ENCODE measurements around the gene VIT.

Gene VIT

GRCh38 chr2:36754578-36754977 is 58.1 kb downstream of the VIT start:
- DNase-seq = no peak
- in situ Hi-C loops (cut with HindIII; ENCODE audit: low pct_ligation_motif_present, low sequenced_read_pairs) = no loop called here
- TF ChIP-seq, protein P1, sequence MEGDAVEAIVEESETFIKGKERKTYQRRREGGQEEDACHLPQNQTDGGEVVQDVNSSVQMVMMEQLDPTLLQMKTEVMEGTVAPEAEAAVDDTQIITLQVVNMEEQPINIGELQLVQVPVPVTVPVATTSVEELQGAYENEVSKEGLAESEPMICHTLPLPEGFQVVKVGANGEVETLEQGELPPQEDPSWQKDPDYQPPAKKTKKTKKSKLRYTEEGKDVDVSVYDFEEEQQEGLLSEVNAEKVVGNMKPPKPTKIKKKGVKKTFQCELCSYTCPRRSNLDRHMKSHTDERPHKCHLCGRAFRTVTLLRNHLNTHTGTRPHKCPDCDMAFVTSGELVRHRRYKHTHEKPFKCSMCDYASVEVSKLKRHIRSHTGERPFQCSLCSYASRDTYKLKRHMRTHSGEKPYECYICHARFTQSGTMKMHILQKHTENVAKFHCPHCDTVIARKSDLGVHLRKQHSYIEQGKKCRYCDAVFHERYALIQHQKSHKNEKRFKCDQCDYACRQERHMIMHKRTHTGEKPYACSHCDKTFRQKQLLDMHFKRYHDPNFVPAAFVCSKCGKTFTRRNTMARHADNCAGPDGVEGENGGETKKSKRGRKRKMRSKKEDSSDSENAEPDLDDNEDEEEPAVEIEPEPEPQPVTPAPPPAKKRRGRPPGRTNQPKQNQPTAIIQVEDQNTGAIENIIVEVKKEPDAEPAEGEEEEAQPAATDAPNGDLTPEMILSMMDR (IDR thresholded peaks at IDR 0.05; ENCODE audit: low read depth, low read length, missing control alignments) = no peak
- Histone ChIP-seq H3K36me3 (replicated peaks) (no peaks in the 10 kb centered on the region), H3K27ac (no peak overlapping the region), H3K4me3 (ENCODE audit: low read depth, low read length) (no peak overlapping the region), H3K27me3 (replicated peaks) (no peaks in the 10 kb centered on the region)

DNA sequence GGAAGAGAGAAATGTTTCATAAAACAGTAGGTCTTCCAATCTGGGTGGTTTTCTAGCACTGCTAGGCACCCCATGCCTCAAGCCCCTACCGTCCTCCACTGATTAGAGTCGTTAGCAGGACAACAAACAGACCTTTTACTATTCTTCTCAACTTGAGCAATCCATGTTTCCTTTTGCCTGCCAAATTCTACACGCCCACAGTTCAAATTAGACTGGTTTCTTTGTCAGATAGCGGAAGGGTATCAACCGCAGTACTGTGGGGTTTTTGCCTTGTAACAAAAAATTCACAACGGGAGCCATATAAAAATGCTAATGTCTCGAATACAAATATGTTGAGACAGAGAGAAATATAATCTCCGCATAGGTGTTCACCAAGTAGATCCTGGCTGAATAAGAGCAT is 59.9 kb downstream of the VIT start:
- no peak for DNase-seq
- Histone ChIP-seq H3K4me3 (ENCODE audit: low read depth, low read length) (no peak overlapping the region), H3K36me3 (replicated peaks) (no peaks in the 10 kb centered on the region), H3K27ac (no peak overlapping the region), H3K27me3 (replicated peaks) (no peaks in the 10 kb centered on the region)
- in situ Hi-C loops (cut with HindIII; ENCODE audit: low pct_ligation_motif_present, low sequenced_read_pairs) = no loop called here
- TF ChIP-seq, protein P1 (IDR thresholded peaks at IDR 0.05; ENCODE audit: low read depth, low read length, missing control alignments) = no peak

DNA sequence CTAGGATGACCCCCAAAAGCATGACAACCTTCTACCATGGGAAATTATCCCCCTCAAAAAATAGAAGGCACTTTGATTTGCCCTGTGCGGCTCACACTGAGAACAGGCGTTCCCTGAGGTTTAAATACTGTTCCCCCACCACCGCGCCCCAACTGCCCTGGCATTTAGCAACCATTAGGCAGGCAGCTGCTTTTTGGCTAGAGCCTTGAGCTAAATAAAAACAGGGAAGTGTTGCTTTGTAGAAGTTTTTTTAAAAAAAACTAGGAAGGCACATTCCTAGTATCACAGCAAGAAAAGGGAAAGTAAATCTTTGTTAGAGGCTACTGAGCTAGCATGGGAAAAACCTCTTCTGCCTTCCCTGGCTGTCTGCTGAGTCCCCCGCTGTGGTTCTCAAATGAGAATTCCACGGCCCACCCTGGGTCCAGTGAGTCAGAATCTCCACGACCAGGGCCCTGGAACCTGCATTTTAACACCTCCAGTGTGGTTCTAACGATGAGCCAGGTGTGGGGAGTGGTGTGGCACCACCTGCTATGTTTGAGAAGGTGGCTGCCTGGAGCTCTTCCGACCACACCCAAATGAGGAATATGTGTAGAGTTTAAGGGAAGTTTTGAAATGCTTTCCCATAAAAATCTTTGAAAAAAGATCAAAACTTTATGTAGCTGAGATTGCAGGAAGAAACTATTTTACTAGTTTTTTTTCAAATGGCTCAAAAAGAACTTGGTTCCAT is 66.4 kb downstream of the VIT start:
- TF ChIP-seq, protein P1 (IDR thresholded peaks at IDR 0.05; ENCODE audit: low read depth, low read length, missing control alignments) = no peak
- Histone ChIP-seq H3K27me3 (replicated peaks) (no peaks in the 10 kb centered on the region), H3K27ac (no peak overlapping the region), H3K4me3 (ENCODE audit: low read depth, low read length) (no peak overlapping the region), H3K36me3 (replicated peaks) (no peaks in the 10 kb centered on the region)
- DNase-seq = no peak
- in situ Hi-C loops (cut with HindIII; ENCODE audit: low pct_ligation_motif_present, low sequenced_read_pairs) = no loop called here

DNA sequence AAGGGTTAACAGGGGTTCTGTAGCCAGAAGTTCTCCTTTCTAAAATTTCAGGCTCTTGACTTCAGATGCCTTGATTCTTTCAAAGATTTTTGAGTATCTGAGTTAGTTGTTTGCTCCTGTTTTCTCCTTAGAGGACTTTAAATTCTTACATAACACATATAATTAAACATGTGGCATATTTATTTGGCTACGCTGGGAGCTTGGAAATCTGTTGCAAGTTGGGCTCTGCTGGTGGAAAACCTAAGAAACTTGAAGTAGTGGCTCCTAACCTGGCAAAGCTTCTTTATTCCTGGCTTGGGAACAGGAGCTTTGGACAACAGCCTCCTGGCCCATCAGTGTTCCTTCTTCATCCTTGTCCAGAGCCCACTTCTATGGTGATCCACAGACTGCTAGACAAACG is 72.6 kb downstream of the VIT start:
- DNase-seq = no peak
- in situ Hi-C loops (cut with HindIII; ENCODE audit: low pct_ligation_motif_present, low sequenced_read_pairs) = no loop called here
- no peak overlapping the region for H3K27ac ChIP-seq
- TF ChIP-seq, protein P1 (IDR thresholded peaks at IDR 0.05; ENCODE audit: low read depth, low read length, missing control alignments) = no peak
- H3K36me3 ChIP-seq (replicated peaks) = no peaks in the 10 kb centered on the region
- no peaks in the 10 kb centered on the region for H3K27me3 ChIP-seq (replicated peaks)
- H3K4me3 ChIP-seq (ENCODE audit: low read depth, low read length) = no peak overlapping the region

DNA sequence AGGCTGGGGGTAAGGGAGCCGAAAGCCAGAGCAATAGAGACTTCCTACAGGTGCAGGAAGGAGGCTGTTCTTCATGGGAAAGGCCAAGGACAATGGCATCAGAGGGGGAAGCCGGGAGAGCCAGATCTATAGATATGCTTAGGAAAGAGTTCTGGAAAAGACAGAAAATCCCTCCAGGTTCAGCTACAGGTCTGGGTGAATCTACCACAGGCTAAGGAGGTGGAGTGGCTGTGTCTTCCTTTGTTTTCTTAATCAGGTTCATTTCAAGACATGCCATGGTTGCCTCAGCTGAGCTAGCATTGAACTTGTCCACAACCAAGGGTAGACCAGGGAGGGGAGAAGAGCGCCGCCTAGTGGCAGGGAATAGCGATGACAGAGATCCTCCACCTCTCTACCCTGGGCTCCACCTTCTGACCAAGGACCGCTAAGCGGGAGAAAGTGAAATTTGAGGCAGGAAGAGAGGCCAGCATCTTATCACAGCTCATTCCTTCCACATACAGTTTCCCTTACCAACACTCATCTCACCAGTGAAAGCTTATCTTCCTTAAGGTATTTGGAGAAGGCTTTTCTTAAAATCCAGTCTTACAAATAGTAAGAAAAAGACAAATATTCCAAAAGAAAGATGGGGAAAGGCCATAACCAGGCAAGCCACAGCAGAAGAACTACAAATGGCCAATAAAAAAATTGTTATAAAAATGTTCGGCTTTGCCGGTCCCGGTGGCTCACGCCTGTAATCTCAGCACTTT is 74.2 kb downstream of the VIT start:
- TF ChIP-seq, protein P1 (IDR thresholded peaks at IDR 0.05; ENCODE audit: low read depth, low read length, missing control alignments) = peak; percentile 79
- peak; percentile 7 for DNase-seq

More for the DNA sequence above, 74.2 kb downstream of the VIT start:
- no peaks in the 10 kb centered on the region for H3K27me3 ChIP-seq (replicated peaks)
- no peaks in the 10 kb centered on the region for H3K36me3 ChIP-seq (replicated peaks)
- H3K4me3 ChIP-seq (ENCODE audit: low read depth, low read length) = no peak overlapping the region
- in situ Hi-C loops (cut with HindIII; ENCODE audit: low pct_ligation_motif_present, low sequenced_read_pairs) = no loop called here
- no peak overlapping the region for H3K27ac ChIP-seq
